T-helper 22 cell (primary cell): ENCODE measurements around the gene INSRR.

Experiments used
- DNase-seq: peaks from one replicate; pipeline ENCODE4 v3.0.0-alpha.2; 2020; ENCODE audit warnings: low read depth

INSRR gene

GRCh38 chr1:156804572-156805243, 54.2 kb downstream of the INSRR start:
- no peak for DNase-seq

- no peak for DNase-seq
Observed at GRCh38 chr1:156804026-156804425, 54.9 kb downstream of the INSRR start.

GRCh38 chr1:156803086-156803851, 55.6 kb downstream of the INSRR start:
- no peak for DNase-seq

GRCh38 chr1:156802421-156802935, 56.4 kb downstream of the INSRR start:
- DNase-seq = no peak

GRCh38 chr1:156801409-156802121, 57.4 kb downstream of the INSRR start:
- no peak for DNase-seq

- no peak for DNase-seq
Observed at GRCh38 chr1:156797212-156797871, 61.6 kb downstream of the INSRR start.

- no peak for DNase-seq
Observed at GRCh38 chr1:156796340-156797097, 62.4 kb downstream of the INSRR start.

- no peak for DNase-seq
Observed at GRCh38 chr1:156795787-156796186, 63.1 kb downstream of the INSRR start.

GRCh38 chr1:156795374-156795733, 63.6 kb downstream of the INSRR start:
- DNase-seq = no peak

- no peak for DNase-seq
Observed at GRCh38 chr1:156794506-156795373, 64.2 kb downstream of the INSRR start.
